Upper lobe of left lung (tissue), 6 donors: ENCODE data around the gene STKLD1. TPM values are rescaled to one million over a fixed set of nuclear protein-coding genes. Genes with fewer than 3 reads are reported as not detected.

Source experiments
- ATAC-seq, 2 donors: fragments of 200-7000 bp; cut with Tn5 transposase; one replicate each; pipeline ENCODE4 v1.9.1; 2022; ENCODE audit warnings: mild to moderate bottlenecking in 2 of 2, moderate library complexity in 2 of 2; ENCODE audit not compliant: low FRiP score in 2 of 2
- DNase-seq, 2 donors: peaks; one replicate each; pipeline ENCODE4 v3.0.0-alpha.2; 2019 to 2020
- H3K27ac ChIP-seq, 4 donors: fragments of 200-600 bp; sonication (generic); one replicate each; pipeline ENCODE4 v1.5.1; 2016 to 2019
- H3K27me3 ChIP-seq, 4 donors: fragments of 200-600 bp; sonication (generic); one replicate each; pipeline ENCODE4 v1.5.1; 2017 to 2019
- H3K36me3 ChIP-seq, 4 donors: fragments of 200-600 bp; sonication (generic); one replicate each; pipeline ENCODE4 v1.5.1; 2016 to 2019
- H3K4me1 ChIP-seq, 4 donors: fragments of 200-600 bp; sonication (generic); one replicate each; pipeline ENCODE4 v1.5.1; 2018 to 2019
- H3K4me3 ChIP-seq, 4 donors: fragments of 200-600 bp; sonication (generic); one replicate each; pipeline ENCODE4 v1.5.1; 2017 to 2019; ENCODE audit warnings: mild to moderate bottlenecking in 2 of 4, moderate library complexity in 1 of 4
- H3K9me3 ChIP-seq, 4 donors: fragments of 200-600 bp; sonication (generic); one replicate each; pipeline ENCODE4 v1.5.1; 2018 to 2019
- CTCF ChIP-seq, 6 experiments: fragments of 450-650 bp in 4 of 6; fragments of 200-600 bp in 2 of 6; sonication (generic) in 2 of 6; IDR thresholded peaks; one replicate each; pipeline ENCODE4 v1.5.1; 2016 to 2019; ENCODE audit warnings: antibody characterized with exemption in 6 of 6
- EP300 ChIP-seq, 4 donors: sonication (generic); formaldehyde crosslinking; IDR thresholded peaks; one replicate each; pipeline ENCODE4 v1.5.1; 2017; ENCODE audit warnings: antibody characterized with exemption in 4 of 4, control low read depth in 2 of 4
- POLR2A ChIP-seq, 4 donors: fragments of 450-650 bp; IDR thresholded peaks; one replicate each; pipeline ENCODE4 v1.5.1; 2016 to 2017; ENCODE audit warnings: antibody characterized with exemption in 4 of 4, mild to moderate bottlenecking in 2 of 4
- POLR2AphosphoS5 ChIP-seq, 2 donors: sonication (generic); formaldehyde crosslinking; IDR thresholded peaks; one replicate each; pipeline ENCODE4 v1.5.1; 2017; ENCODE audit warnings: antibody characterized with exemption in 2 of 2
- WGBS, 2 donors: methylation state at CpG; one replicate each; pipeline ENCODE4 v1.1.5; 2017 to 2018; 5-methylcytosine and 5-hydroxymethylcytosine counted together
- total RNA-seq, 6 donors: library from RNA; depleted of rRNA in 4 of 6; stranded (reverse); fragments of >200 nt in 4 of 6; gene quantifications; one replicate each; pipeline versions ENCODE4 v1.1.0 to v1.2.1, GENCODE V29; 2016 to 2021
- donor health status: DM: no; HTN: no; CAD: no; lungs with moderate emphysema.
- donor health status: DM: no; HTN: yes; CAD: no; lungs with severe emphysema.

STKLD1 gene
- total RNA-seq, 6 donors from 2014 or later, result 0.59 to 3.1 (median 1.6) TPM; not detected in 2

- H3K27ac ChIP-seq, result no peak overlapping the region
- peaks cover 24 to 50% (median 29%) of the 10 kb centered on the region in 4 donors for H3K4me1 ChIP-seq
- no peaks in the 10 kb centered on the region for H3K9me3 ChIP-seq
- 89% methylated on average over 7 of the region's 7 CpGs; no CpG with 5 or more reads in 1 of the 2 donors for WGBS, 2 donors
- no peak overlapping the region for H3K4me3 ChIP-seq
- no peak for TF ChIP-seq CTCF (IDR thresholded peaks at IDR 0.05)
- TF ChIP-seq POLR2AphosphoS5 (IDR thresholded peaks at IDR 0.05), result no peak
- no peak for TF ChIP-seq POLR2A (IDR thresholded peaks at IDR 0.05)
- TF ChIP-seq EP300 (IDR thresholded peaks at IDR 0.05), result no peak
- DNase-seq, result no peak
- H3K36me3 ChIP-seq, result peaks cover 28 to 49% (median 38%) of the 10 kb centered on the region in 4 donors
- H3K27me3 ChIP-seq, result no peaks in the 10 kb centered on the region
- ATAC-seq, result no peak
These were observed 21.4 kb upstream of the STKLD1 start for GRCh38 chr9:133354766-133355165.

DNA sequence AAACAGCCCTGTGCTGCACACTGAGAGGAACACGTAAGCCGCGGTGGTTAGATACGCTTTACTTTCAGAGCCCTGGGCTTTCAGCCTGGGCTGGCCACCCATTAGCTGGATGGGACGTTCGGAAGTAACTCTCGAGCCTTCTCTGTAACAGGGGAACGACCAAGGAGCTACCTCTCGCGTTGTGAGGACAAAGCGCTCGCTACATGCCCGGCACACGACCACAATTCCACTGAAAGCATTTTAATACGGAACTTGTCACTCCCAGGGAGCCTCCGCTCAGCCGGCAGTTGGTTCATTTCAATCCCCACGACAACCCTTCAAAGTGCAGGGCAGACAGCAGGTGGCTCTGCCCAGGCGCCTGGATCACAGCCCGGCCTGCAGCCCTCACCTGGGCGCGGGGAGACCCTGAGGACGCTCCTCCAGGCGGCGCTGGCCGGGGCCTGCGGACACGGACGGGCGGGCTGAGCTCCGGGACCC, 20.2 kb upstream of the STKLD1 start:
- TF ChIP-seq POLR2AphosphoS5 (IDR thresholded peaks at IDR 0.05), result no peak
- no peak for TF ChIP-seq CTCF (IDR thresholded peaks at IDR 0.05)
- no peak for TF ChIP-seq POLR2A (IDR thresholded peaks at IDR 0.05)
- TF ChIP-seq EP300 (IDR thresholded peaks at IDR 0.05), result no peak
- DNase-seq (no peak), ATAC-seq (no peak)
- Histone ChIP-seq H3K9me3 (no peaks in the 10 kb centered on the region), H3K36me3 (peaks cover 17 to 49% (median 34%) of the 10 kb centered on the region in 4 donors), H3K4me3 (peak overlapping the region; percentile 67 to 96 (median 90)), H3K4me1 (peaks cover 24 to 43% (median 25%) of the 10 kb centered on the region in 4 donors), H3K27ac (peak overlapping the region; percentile 76 to 84 (median 82)), H3K27me3 (no peaks in the 10 kb centered on the region)
- 0 to 2% methylated on average over 16 to 21 of the region's 31 CpGs for WGBS, 2 donors

DNA sequence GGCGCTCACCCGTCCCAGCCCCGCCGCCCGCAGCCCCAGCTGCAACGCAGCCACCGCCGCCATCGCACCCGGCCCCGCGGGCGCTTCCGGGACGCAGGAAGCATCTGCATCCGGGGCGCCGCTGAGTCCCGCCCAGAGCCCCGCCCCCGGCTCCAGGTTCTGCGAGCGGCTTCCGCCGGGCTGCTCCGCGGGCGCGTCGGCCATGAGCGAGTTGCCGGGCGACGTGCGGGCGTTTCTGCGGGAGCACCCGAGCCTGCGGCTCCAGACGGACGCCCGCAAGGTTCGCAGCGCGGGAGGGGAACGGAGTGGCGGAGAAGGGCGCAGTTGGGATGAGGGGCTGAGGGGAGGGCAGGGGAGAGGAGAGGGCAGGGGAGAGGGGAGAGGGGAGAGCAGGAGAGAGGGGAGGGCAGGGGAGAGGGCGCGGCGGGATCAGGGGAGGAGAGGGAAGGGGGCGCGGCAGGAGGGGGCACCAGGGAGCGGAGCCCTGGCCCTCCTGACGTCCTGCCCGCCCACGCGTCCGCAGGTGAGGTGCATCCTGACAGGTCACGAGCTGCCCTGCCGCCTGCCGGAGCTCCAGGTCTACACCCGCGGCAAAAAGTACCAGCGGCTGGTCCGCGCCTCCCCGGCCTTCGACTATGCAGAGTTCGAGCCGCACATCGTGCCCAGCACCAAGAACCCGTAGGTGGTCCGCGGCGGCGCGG, 19.6 kb upstream of the STKLD1 start, which contains the start of the genes SURF1 and SURF2:
TSS of gene SURF1 (minus strand) at position 97 of the 701 bp plus-strand sequence. CDS start at position 63, 34 bp downstream.
TSS of gene SURF2 (plus strand) at position 160 of the 701 bp plus-strand sequence. CDS start at position 203, 43 bp downstream.
- no peak for TF ChIP-seq EP300 (IDR thresholded peaks at IDR 0.05)
- TF ChIP-seq CTCF (IDR thresholded peaks at IDR 0.05), result no peak
- peak; percentile 81 to 84 for TF ChIP-seq POLR2AphosphoS5 (IDR thresholded peaks at IDR 0.05)
- peak in 2 of 4 donors; percentile 39 to 80 for TF ChIP-seq POLR2A (IDR thresholded peaks at IDR 0.05)
- 1 to 3% methylated on average over 24 to 28 of the region's 78 CpGs for WGBS, 2 donors
- Histone ChIP-seq H3K4me1 (peaks cover 24 to 43% (median 25%) of the 10 kb centered on the region in 4 donors), H3K27me3 (no peaks in the 10 kb centered on the region), H3K36me3 (peaks cover 16 to 49% (median 34%) of the 10 kb centered on the region in 4 donors), H3K4me3 (peak within 1 kb of the TSS; percentile 75 to 96 (median 90)), H3K9me3 (no peaks in the 10 kb centered on the region), H3K27ac (peak within 1 kb of the TSS; percentile 76 to 84 (median 82))
- ATAC-seq (peak; percentile 88 to 96), DNase-seq (peak; percentile 94 to 98)

DNA sequence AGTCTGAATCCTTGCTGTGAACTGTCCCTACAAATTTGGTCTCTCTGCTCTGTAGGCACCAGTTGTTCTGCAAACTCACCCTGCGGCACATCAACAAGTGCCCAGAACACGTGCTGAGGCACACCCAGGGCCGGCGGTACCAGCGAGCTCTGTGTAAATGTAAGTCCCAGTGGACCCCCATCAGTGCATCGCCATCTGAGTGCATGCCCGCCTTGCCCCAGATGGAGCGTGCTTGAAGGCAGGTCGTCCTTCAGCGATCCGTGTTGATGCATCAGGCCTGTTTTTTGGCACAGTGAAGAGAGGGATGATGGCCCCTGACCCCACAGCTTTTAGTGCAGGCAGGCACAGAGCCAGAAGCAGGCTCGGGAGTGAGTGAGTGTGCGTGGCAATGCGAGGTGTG, 18.5 kb upstream of the STKLD1 start:
- peak overlapping the region in 1 of 4 donors; percentile 96 for H3K4me3 ChIP-seq
- ATAC-seq (no peak), DNase-seq (no peak)
- peaks cover 6 to 49% (median 34%) of the 10 kb centered on the region in 4 donors for H3K36me3 ChIP-seq
- no peak for TF ChIP-seq POLR2AphosphoS5 (IDR thresholded peaks at IDR 0.05)
- TF ChIP-seq POLR2A (IDR thresholded peaks at IDR 0.05), result no peak
- no peak for TF ChIP-seq EP300 (IDR thresholded peaks at IDR 0.05)
- TF ChIP-seq CTCF (IDR thresholded peaks at IDR 0.05), result no peak
- no peaks in the 10 kb centered on the region for H3K27me3 ChIP-seq
- WGBS, 2 donors, result 75 to 87% methylated on average over 8 to 13 of the region's 14 CpGs
- no peak overlapping the region for H3K27ac ChIP-seq
- H3K4me1 ChIP-seq, result peaks cover 24 to 43% (median 25%) of the 10 kb centered on the region in 4 donors
- no peaks in the 10 kb centered on the region for H3K9me3 ChIP-seq
